Activated T-cell treated with anti-CD3 and anti-CD28 coated beads, Interleukin-2, amount 50 U/mL, for 1 hour (primary cell): Measurements from ENCODE around the gene RCAN1.
"Not testable (repeated sequence)": the region's sequence is repeated elsewhere in the genome, so short reads cannot be mapped to it uniquely, and the experiment has no call there.

Experiments
- DNase-seq: peaks from one replicate; pipeline ENCODE4 v3.0.0-alpha.2; 2020

RCAN1 gene

DNA sequence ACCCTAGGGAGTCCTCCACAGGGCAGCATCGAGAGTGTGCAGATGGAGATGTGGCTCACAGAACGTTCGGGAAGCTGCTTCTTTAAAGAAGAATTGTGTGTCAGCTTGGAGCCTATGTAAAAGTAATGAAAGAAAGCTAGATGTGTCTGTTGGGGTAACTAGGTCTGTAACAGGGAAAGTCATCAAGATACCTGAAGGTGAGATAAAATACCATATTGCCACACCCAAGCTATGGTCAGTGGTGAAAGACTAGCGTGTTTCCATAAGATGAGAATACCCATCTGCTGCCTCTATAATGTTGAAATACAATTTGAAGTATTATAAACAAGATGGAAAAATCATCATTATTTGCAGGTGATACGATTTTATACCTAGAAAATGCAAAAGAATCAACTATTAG, 17.5 kb downstream of the RCAN1 start:
- DNase-seq = no peak

DNA sequence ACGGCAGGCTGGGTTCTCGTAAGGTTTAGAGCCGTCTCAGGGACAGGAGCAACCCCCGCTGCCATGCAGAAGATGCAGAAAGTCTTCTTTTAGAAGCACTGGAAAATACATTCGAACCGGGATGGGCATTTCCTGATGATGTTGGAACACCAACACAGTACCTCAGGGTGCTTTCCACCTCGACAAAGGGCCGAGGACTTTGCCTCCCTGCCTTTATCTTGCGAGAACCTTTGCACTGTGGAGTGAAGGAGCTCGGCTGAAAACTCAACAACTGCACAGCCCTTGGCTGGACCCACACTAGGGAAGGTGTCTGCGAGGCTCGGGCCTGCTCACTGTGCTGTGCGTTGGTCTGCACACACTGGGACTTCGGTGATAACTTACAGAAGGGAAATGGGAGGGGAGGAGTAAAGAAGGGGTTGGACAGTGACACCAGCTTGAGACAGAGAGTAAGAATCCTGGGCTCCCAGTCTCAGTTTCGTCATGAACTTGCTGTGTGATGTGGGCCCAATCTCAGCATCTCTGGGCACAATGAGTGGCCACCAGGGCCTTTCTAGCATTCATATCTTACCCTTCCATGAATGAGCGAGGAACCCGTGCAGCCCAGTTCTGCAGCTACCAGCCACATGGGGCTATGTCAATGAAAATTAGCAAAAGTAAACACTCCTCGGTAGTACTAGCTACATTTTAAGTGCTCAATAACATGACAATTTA, 18.2 kb downstream of the RCAN1 start:
- no peak for DNase-seq

DNA sequence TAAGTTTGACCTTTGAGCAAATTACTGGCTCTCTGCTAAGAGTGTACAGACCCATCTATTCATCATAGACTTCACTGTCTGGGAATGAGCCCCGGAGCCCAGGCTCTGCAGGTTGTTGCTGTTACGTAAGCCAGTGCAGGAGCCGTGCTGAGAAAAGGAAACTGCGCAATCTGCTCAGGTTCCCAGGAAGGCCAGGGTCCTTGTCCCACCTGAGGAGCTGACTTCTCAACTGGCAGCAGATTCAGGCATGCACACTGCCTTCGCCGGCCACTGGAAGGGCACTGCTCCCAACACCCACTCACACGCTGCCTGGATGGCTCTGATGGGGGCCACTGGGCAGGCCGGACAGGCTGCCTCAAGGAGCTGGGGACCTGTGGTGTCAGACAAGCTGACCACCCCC, 19.5 kb downstream of the RCAN1 start:
- DNase-seq = no peak

DNA sequence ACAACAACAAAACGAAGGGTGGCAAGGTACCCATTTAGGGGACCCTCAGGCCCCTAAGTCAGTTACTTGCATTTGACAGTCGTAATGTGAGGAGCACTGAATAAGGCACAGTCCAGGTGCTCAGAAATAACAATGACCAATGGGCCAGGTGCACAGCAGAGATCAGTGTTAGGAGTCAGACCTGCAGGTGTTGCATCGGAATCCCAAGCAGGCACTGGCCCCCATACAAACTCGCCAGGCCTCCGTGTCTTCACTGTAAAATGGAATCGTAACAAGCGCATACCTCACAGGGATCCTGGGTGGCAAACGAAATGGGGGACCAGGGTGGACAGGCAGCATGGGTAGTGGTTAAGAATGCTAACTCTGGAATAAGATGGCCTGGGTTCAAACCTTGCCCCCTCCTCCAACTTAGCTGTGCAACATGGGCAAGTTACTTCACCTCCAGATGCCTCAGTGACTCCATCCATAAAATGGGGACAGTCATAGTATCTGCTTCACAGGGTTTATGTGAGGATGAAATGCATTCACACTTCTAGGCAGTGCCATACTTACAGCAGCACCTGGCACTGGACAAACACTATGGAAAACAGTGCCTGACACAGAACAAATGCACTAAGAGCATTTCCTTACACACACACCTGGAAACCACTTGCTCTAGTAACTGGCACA, 20.2 kb downstream of the RCAN1 start:
- no peak for DNase-seq

DNA sequence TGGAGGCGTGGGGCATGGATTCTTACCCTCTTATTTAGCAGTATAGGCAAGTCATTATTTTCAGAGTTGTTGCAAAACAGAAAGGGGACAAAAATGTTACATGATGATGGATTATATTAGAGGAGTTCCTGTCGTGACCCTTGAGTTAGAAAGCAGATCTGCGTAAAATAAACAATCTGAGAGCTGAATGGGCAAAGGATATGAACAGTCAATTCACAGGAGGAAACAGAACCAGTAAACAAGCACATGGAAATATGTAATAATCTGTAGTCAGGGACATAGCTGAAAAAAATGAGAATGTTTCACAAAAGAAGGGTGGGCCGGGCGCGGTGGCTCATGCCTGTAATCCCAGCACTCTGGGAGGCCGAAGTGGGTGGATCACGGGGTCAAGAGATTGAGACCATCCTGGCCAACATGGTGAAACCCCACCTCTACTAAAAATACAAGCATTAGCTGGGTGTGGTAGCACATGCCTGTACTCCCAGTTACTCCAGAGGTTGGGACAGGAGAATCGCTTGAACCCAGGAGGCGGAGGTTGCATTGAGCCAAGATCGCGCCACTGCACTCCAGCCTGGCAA, 20.9 kb downstream of the RCAN1 start:
- no peak for DNase-seq

DNA sequence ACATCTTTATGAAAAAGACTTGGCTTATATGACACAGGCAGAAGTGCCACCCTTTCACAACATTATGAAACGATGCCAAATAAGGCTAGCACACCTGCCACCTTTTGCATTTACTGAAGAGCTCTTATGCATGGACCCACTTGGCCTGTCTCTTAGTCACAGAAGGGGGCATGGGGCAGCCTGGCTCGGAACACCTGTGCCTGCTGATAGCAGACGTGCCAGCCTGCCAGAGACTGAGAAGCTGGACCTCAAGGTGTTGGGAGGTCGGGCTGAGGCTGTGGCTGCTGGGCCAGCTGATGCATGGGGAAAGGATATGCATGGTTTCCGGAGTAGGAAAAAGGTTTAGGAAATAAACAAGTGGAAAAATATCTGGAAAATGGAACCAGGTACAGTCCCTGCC, 21.5 kb downstream of the RCAN1 start:
- no peak for DNase-seq

DNA sequence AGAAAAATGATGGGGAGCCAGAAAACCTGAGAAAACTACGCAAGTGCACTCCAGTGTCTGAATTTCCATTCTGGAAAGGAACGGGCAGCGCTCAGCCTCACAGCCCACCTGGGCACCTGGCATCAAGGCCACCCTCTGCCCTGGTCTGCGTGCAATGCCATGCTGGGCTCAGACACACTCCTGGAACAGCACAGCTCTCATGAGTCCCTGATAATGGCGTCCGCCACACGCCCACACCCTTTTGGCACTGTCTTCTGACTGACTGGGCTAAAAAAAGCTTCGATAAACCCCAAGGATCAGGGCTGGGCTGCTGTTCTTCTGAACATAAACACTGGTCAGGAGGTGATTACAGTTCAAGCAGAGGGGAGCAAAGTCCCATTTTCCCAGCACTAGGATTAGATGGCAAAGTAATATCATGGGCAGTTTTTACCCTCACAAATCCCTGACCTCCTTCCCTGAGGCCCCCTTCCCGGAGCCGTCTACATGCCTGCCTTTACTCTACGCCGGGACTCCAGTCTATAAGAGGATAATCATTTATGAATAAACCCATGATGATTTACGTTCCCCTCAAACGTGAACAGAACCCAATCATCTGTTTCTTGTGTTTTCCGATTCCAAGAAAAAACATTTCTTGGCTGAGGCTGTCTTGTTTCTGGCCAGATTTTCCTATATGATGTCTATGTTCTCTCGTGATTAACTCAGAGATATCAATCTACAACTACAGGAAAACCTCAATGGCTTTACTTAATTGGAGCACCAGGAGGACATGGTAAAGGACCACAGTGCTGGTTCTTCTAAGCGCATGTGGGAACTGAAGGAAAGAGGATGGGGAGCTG, 22.6 kb downstream of the RCAN1 start:
- no peak for DNase-seq

DNA sequence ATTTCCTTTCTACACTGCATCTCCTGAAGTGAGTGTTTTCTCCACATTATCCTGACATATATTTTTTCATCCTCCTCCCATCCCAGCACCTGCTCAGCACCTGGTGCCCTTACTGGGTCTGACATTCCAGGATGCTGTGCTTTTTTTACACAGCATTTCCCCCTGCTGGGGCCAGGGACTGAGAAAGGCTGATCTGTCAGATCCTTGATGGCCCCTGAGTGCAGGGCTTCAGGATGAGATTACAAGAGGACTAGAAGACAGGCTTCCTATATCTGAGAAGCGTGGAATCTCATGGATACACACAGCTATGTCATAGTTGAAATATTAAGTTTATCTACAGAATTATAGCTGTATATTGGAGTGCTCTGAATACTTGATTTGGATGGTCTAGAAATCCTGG, 24.4 kb downstream of the RCAN1 start:
- DNase-seq = no peak

DNA sequence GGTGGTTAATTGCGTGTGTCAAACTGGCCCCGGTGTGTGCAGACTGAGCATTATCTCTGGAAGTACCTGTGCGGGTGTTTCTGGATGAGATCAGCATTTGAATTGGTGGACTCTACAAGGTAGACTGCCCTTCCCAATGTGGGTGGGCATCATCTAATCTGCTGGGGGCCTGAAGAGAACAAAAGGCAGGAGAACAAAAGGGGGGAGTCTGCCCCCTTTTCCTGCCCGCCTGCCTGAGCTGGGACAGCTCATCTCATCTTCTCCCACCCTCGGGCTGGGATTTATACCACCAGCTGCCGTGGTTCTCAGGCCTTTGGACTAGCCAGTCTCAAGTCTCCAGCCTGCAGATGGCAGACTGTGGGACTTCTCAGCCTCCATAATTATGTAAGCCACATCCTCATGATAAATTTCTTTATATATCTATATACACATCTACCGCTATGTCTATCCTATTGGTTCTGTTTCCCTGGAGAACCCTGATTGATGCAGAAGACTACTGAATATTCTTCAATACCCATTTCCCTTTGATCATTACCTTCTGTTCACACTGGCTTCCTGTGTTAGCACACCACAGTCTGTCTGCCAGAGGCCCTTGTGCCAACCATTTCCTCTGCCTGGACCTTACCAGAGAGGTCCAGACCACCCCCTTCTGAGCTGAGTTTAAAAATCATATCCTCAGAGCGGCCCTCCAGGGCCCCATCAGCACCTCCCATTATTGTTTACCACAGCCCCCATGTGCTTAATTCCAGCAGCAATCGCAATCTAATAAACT, 25.2 kb downstream of the RCAN1 start:
- no peak for DNase-seq

DNA sequence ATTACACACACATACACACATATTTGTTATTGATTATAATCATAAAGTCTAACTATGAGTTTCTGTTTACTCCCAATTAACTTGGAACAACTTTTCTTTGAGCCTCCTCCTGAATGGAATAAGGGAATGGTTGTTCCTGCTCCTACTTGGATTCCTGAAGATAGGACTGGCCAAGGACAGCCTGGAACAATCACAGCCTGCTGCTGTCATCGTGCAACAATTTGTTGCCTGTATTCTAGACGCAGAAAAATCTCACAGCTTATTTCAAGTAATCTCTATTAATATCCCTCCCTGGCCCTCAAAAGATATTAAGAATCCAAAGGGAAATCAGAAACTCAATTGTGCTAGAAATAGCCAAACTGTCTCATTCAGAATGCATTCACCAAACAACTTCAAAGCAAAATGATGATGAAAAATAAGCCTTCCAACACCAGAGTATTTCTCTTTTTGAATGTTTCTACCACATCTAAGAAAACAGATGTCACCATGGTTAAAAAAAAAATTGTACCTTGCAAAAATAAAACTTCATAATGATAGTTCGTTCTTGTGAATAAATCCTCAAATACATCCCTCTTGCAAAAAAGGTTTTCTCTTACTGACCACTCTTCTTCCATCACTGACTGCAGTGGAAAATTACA, 30.9 kb downstream of the RCAN1 start:
- no peak for DNase-seq

DNA sequence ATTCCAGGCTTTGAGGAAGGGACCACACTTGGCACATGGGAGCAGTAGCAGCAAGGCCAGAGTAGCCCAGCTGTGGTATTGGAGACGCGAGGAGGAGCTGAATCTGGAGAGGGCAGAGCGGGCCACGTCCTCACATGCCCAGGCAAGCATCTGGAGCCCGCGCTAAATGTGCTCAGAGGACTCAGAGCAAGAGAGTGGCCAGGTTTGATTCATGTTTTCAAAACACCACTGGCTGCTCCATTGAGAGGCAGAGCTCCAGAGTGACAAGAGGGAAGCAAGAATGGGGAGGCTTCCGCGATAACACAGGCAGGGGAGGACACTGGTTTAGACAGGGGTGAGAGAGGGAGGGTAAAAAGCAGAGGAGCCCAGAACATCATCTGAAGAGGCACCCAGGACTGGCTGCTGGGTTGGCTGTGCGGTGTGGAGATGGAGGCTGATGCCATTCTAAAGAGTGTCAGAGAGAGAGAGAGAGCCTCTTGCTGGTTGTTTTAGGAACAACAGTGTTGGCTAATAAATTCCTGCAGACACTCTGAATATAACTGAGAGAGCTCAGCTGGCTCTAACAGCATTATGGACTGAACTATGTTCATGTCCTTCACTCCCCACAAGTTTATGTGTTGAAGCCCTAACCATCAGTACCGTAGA, 32.3 kb downstream of the RCAN1 start:
- DNase-seq = no peak

DNA sequence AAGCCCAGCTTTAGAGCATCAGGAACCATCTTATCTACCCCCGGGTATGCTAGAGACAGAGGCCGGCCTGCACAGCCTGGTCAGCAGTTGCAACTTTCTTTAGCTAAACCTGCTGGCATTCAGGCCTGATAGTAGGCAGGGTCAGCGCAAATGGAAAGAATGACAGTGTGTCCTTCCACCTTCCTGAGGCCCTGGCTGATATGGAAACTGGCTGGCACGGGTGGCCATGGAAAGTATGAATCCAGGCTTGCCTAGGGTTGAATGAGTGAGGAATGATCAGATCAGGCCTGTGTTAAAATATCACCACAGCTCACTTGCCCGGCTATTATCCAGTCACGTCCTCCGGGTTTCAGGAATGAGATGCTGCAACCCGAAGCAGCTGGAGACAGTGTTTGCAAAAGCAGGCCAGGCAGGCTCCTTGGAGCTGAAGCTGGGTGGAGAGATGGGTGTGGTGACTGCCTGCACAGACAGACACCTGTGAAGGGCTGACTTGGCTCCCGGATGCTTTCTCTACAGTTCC, 34.7 kb downstream of the RCAN1 start:
- no peak for DNase-seq

DNA sequence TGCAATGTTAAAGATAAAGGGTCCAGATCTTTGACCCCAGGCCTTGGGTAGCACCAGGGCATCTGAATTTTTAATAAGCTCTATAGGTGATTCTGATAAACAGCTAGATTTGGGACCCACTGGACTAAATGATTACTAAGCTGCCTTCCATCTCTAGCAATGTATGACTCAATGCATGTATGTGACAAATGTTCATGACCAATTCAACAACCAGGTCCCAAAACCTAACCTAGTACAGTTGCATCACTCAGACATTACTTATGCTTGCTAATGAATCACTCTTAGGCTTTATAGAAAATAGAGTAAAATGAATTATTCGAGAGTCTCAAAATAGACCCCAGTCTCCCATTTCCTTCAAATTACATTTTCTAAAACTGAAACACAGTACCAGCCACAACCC, 35.5 kb downstream of the RCAN1 start:
- DNase-seq = no peak

DNA sequence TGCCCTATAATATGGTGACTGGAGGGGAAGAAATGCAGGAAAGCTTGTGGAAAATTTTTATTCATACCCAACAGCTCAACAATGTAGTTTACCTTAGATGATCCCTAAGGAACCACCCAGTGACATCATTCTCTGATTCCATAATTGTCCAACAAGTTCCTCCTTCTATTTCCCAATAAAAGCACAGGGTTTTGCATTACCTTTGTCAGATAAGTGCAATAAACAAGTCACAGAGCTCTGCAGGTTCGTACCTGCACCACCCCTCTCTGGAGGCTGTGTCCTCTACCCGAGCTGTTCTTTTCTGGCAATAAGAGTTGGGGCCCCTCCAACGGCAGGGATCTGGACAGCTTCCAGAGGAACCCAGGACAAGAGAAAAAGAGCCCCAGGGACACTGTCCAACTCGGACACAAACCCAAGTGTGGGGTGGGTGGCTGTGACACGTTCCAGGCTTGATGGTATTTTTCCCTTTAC, 38.8 kb downstream of the RCAN1 start:
- DNase-seq = no peak

DNA sequence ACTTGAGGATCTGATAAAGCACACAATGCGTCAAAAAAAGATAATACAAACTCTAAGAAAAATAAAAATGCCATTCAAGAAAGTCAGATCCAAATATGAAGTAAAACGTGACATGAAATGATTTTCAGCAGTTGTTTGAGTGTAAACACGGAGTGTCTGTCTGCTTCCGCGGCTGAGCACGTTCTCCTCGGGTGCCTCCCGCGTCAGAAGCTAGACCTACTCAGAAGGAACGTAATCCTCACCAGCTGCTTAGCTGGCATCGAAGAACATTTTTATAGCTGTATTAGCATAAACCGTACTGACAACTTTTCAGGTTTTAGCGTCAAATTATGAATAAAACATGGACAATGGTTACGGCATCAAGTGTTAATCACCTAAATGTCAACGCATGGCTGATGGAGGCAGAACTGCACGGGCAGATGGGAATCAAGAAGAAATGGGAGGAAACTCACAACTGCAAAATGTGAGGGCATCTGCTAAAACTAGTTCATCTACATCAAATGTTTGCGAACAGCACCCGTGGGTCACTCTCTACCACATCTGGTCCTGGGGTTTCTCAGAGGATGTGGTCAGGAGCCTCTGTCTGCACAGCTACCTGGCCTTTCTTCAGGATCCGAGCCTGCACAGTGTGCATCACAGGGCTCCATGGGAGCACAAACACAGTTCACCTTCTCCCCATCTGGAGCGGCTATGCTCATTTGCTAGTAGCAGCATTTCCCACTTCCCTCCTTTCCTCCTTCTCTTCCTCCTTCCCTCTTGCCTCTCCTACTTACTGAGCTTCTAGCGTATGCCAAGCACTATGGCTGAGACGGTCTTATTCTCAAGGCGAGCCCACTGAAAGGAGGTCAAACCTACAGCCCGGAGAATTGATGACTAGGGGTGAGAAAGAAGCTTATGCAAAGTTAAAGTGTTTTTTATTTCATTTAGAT, 40.0 kb downstream of the RCAN1 start:
- no peak for DNase-seq

DNA sequence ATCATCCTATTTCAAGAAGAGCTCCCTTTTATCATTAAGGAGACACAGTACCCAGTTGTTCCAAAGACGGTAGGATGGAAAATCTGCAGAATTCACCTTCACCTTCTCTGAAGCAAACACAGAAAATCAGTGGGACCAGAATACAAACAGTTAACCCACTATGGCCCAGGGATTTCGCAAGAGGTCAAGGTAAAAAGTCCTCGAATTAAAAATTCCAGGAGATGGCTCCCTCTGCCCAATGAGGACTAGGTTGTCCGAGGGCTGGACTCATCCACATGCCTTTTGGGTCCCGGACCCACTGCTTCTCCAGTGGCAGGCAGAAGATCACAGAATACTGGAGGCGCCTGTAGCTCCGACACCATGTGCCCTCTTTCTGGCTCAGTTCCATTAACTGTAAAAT, 42.9 kb downstream of the RCAN1 start:
- DNase-seq = no peak

DNA sequence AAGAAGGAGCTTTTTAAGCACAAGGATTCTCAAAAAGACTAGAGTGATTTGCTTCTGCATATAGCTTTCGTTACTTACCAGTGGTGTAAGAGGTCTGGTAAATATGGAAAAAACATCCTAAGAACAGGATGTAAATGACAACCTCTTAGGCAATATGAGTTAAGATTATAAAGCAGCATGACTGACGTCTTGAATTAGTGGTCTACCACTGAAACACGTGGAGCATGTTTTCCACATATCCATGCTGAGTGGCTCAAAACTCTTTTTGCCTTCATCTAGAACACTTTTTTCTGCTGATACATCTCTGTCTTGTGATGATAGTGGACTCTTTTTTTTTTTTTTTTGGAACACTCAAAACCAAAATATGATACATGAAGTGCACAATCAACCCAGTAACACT, 44.6 kb downstream of the RCAN1 start:
- DNase-seq = no peak

DNA sequence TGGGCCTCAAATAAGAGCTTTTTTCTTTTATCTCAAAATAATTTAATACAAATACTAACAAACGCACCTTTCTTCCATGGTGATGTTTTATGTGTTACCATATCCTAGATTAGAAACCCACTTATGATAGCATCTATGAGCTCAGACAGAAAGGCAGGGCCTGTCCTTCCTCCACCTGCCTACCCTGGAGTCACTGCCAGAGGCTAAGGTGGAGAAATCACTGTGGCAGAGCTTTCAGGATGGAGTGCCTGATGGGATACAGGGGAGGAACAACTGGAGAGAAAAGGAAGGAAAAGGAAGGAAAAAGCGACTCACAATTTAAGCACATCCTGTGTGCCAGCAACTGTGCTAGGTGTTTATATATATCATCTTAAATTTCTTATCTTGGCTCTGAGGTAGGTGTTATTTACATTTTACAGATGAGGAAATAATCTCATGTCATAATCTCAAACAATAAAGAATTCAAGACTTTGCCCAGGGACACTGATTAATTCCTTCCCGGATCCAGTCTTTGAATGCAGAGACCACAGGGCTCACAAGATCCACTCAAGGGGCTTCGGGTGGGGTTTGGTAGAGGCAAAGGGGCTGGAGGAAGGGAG, 45.4 kb downstream of the RCAN1 start:
- no peak for DNase-seq

DNA sequence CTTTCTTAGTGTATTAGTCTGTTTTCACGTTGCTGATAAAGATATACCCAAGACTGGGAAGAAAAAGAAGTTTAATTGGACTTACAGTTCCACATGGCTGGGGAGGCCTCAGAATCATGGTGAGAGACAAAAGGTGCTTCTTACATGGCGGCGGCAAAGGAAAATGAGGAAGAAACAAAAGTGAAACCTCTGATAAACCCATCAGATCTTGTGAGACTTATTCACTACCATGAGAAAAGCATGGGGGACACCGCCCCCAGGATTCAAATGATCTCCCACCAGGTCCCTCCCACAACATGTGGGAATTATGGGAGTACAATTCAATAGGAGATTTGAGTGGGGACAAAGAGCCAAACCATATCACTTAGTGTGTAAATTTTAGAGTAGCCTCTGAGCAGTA, 46.1 kb downstream of the RCAN1 start:
- DNase-seq = not testable (repeated sequence)
